Cardiac muscle cell (in vitro differentiated cells and primary cell): ENCODE results near the gene HDAC7. TPM values are rescaled to one million over a fixed set of nuclear protein-coding genes. Genes with fewer than 3 reads are reported as not detected.

Experiments used
- DNase-seq, 2 donors: peaks; one replicate each; pipeline versions ENCODE4 v3.0.0 to v3.0.0-alpha.2; 2010 to 2017; ENCODE audit warnings: low read depth in 1 of 2, low spot score in 1 of 2
- H3K27ac ChIP-seq: fragments of 200-600 bp; sonication (generic); 2 replicates; pipeline ENCODE4 v1.5.1; 2016
- H3K27me3 ChIP-seq: fragments of 200-600 bp; sonication (generic); 2 replicates; pipeline ENCODE4 v1.6.0; 2016; ENCODE audit warnings: control low read depth
- H3K36me3 ChIP-seq: fragments of 200-600 bp; sonication (generic); 2 replicates; pipeline ENCODE4 v1.5.1; 2016; ENCODE audit warnings: control low read depth
- H3K4me1 ChIP-seq: fragments of 200-600 bp; sonication (generic); 2 replicates; pipeline ENCODE4 v1.8.1; 2017; ENCODE audit warnings: low read depth, mild to moderate bottlenecking, mixed run types
- H3K4me3 ChIP-seq: fragments of 200-600 bp; sonication (generic); 2 replicates; pipeline ENCODE4 v1.5.1; 2016; ENCODE audit warnings: mild to moderate bottlenecking
- H3K9me3 ChIP-seq: fragments of 200-600 bp; sonication (generic); 2 replicates; pipeline ENCODE4 v1.5.1; 2017; ENCODE audit warnings: low read depth, mild to moderate bottlenecking, control low read depth
- CTCF ChIP-seq: IDR thresholded peaks from 2 replicates; pipeline ENCODE4 v1.5.1; 2012; ENCODE audit warnings: low read depth, mild to moderate bottlenecking, low read length
- polyA plus RNA-seq: library from polyadenylated mRNA; unstranded; fragments of >200 nt; fragmentation: Nextera tagmentation; extraction: Ambion mirVana; gene quantifications from 2 replicates; pipeline ENCODE4 v1.2.1, GENCODE V29; 2016
- total RNA-seq: library from RNA; depleted of rRNA; stranded (reverse); fragments of >200 nt; gene quantifications from 2 replicates; pipeline ENCODE4 v1.2.3, GENCODE V29; 2016

Gene HDAC7
- total and polyA plus RNA-seq, 2 experiments from 2014 or later, result 43.7 to 93.0 TPM

- no peak for TF ChIP-seq CTCF
- no peaks in the 10 kb centered on the region for H3K27me3 ChIP-seq
- H3K4me1 ChIP-seq, result no peaks in the 10 kb centered on the region
- no peak for DNase-seq
- no peak overlapping the region for H3K27ac ChIP-seq
- no peaks in the 10 kb centered on the region for H3K9me3 ChIP-seq
- H3K4me3 ChIP-seq, result no peak overlapping the region
- no peaks in the 10 kb centered on the region for H3K36me3 ChIP-seq
These were observed 65.6 kb downstream of the HDAC7 start for GRCh38 chr12:47754126-47754525.

GRCh38 chr12:47753021-47754001 is 66.4 kb downstream of the HDAC7 start:
- no peaks in the 10 kb centered on the region for H3K27me3 ChIP-seq
- DNase-seq, result peak in 1 of 2 donors; percentile 31
- H3K36me3 ChIP-seq, result no peaks in the 10 kb centered on the region
- no peaks in the 10 kb centered on the region for H3K9me3 ChIP-seq
- no peak for TF ChIP-seq CTCF
- H3K4me1 ChIP-seq, result no peaks in the 10 kb centered on the region
- H3K27ac ChIP-seq, result no peak overlapping the region
- H3K4me3 ChIP-seq, result no peak overlapping the region

DNA sequence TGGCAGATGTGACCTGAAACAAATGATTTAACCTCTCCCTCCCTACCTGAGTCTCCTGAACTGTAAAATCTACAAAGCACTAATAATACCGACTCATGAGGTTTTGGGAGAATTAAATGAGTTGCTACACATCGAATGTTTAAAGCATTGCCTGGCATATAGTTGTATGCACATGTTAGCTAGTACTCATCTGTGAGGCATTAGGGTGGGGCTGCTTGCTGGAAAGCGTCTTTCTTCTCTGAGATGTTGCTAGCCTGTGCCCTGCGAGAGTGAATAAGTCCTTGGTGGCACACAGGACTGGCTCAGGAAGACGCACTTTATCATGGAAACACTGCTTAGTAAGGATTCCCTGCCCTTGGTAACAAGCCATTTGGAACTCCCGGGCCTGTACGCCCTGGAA is 67.2 kb downstream of the HDAC7 start:
- no peak for DNase-seq
- Histone ChIP-seq H3K27ac (no peak overlapping the region), H3K27me3 (no peaks in the 10 kb centered on the region), H3K9me3 (no peaks in the 10 kb centered on the region), H3K36me3 (no peaks in the 10 kb centered on the region), H3K4me1 (no peaks in the 10 kb centered on the region), H3K4me3 (no peak overlapping the region)
- no peak for TF ChIP-seq CTCF

- TF ChIP-seq CTCF, result no peak
- DNase-seq, result no peak
- H3K9me3 ChIP-seq, result no peaks in the 10 kb centered on the region
These were observed 67.6 kb downstream of the HDAC7 start for GRCh38 chr12:47752121-47752520.

DNA sequence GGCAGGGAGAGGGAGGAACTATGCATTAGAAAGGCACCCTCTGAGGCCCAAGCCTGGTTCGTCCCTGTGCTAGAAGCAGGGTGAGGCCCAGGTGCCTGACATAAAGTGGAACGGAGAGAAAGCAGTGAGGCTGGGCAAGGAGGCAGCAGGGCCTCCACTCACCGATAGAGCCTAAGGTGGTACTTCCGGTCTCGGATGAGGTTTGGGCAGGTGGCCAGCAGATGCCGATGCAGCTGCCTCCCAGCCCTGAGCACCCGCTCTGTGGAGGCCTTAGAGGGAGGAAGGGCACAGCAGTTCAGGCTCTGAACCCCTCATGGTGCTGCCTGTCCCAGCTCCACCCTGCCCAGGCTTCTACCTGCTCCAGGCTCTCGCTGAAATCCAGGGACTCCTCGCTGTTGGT is 68.1 kb downstream of the HDAC7 start:
- no peak overlapping the region for H3K4me3 ChIP-seq
- no peaks in the 10 kb centered on the region for H3K9me3 ChIP-seq
- H3K36me3 ChIP-seq, result no peaks in the 10 kb centered on the region
- H3K4me1 ChIP-seq, result no peaks in the 10 kb centered on the region
- H3K27ac ChIP-seq, result no peak overlapping the region
- no peaks in the 10 kb centered on the region for H3K27me3 ChIP-seq
- no peak for DNase-seq
- TF ChIP-seq CTCF, result no peak

More at GRCh38 chr12:47752121-47752520, 67.6 kb downstream of the HDAC7 start:
- no peaks in the 10 kb centered on the region for H3K36me3 ChIP-seq
- H3K4me3 ChIP-seq, result no peak overlapping the region
- H3K4me1 ChIP-seq, result no peaks in the 10 kb centered on the region
- H3K27ac ChIP-seq, result no peak overlapping the region
- H3K27me3 ChIP-seq, result no peaks in the 10 kb centered on the region
